Upper lobe of left lung (tissue), 4 donors: ENCODE data around the gene RFC1.

ENCODE experiments used
- EP300 ChIP-seq, 4 donors: sonication (generic); formaldehyde crosslinking; IDR thresholded peaks; one replicate each; pipeline ENCODE4 v1.5.1; 2017; ENCODE audit warnings: antibody characterized with exemption in 4 of 4, control low read depth in 2 of 4
- POLR2A ChIP-seq, 4 donors: fragments of 450-650 bp; IDR thresholded peaks; one replicate each; pipeline ENCODE4 v1.5.1; 2016 to 2017; ENCODE audit warnings: antibody characterized with exemption in 4 of 4, mild to moderate bottlenecking in 2 of 4
- TF ChIP-seq, protein P1 (sequence below), 6 experiments: fragments of 450-650 bp in 4 of 6; fragments of 200-600 bp in 2 of 6; sonication (generic) in 2 of 6; IDR thresholded peaks; one replicate each; pipeline ENCODE4 v1.5.1; 2016 to 2019; ENCODE audit warnings: antibody characterized with exemption in 6 of 6

DNA sequence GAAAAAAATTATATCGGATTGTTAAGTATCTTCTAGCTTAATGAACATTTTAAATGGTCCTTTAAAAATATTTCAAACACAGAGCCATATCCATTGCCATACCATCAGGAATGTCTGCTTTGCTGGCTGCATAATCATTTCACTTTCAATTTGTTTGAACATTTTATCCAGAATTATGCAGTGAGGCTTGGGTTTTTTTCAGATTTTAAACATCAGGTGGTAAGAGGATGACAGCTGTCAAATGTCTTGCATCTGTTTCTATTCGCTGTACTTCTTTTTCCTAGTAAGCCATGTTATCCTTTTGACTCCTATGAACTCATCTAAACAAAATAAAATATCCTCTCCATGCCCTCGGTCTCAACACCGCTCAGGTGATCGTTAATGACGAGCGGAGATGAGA, 802 bp downstream of the RFC1 start:
- TF ChIP-seq, protein P1, sequence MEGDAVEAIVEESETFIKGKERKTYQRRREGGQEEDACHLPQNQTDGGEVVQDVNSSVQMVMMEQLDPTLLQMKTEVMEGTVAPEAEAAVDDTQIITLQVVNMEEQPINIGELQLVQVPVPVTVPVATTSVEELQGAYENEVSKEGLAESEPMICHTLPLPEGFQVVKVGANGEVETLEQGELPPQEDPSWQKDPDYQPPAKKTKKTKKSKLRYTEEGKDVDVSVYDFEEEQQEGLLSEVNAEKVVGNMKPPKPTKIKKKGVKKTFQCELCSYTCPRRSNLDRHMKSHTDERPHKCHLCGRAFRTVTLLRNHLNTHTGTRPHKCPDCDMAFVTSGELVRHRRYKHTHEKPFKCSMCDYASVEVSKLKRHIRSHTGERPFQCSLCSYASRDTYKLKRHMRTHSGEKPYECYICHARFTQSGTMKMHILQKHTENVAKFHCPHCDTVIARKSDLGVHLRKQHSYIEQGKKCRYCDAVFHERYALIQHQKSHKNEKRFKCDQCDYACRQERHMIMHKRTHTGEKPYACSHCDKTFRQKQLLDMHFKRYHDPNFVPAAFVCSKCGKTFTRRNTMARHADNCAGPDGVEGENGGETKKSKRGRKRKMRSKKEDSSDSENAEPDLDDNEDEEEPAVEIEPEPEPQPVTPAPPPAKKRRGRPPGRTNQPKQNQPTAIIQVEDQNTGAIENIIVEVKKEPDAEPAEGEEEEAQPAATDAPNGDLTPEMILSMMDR (IDR thresholded peaks at IDR 0.05), result no peak
- TF ChIP-seq POLR2A (IDR thresholded peaks at IDR 0.05) (no peak), EP300 (IDR thresholded peaks at IDR 0.05) (no peak)
